H1 (cell line): ENCODE data around the gene ZYX. TPM values are rescaled to one million over a fixed set of nuclear protein-coding genes. Genes with fewer than 3 reads are reported as not detected.

Experiments used
- BACH1 ChIP-seq: IDR thresholded peaks from 2 replicates; pipeline ENCODE4 v1.6.1; 2012; ENCODE audit warnings: low read length, improper control_type of control experiment
- polyA plus RNA-seq, 7 experiments: library from polyadenylated mRNA; depleted of rRNA in 3 of 7; stranded (reverse) in 5 of 7; unstranded in 2 of 7; fragments of >200 nt in 5 of 7; fragments of 200-250 nt in 2 of 7; gene quantifications; 1 replicate in 5 of 7; 2 replicates in 1 of 7; 4 replicates in 1 of 7; pipeline versions ENCODE4 v1.2.1 to v1.2.3, GENCODE V29; 2011 to 2013; ENCODE audit warnings: missing spikeins in 2 of 7, mixed read lengths in 2 of 7
- total RNA-seq: library from RNA; stranded (reverse); fragmentation: NEBNext Ultra II Directional; extraction: Animal tissue kit (Norgen Biotek cat#: 25700); gene quantifications from 2 replicates; pipeline ENCODE4 v1.2.1, GENCODE V29; 2021

The ZYX gene
- total and polyA plus RNA-seq, 2 of the 8 experiments (the other 6 are each of a cell fraction or from before 2014, with no cell fraction given), result 40.6 to 159 TPM

DNA sequence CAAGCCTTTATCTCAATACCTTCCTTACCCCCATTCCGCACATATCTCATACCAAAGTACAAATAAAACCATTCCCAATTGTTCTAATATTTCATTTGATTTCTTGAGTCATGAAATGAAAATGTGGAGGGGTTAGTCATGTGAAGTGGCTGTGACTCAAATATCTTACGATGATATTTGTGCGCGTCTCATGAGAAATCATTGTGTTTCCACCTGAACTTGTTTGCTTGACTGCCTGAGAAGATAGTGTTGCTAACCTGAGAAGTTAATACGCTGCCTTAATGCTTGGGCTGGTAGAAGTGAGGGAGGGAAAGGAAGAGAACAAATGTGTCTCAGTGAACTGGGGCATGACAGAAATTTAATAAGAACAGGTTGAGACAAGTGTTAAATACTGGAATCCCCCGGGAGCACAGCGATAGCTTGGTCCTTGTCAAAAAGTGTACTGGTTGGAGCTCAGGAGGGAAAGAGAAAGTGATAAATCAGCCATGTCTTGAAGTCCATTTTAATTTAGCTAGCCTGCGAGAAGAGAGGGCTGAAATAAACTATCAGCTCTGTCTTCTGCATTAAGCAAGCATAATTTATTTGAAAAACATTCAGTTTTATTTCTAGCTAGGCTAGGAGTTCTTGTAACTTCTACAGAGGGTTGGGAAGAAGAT lies 34.7 kb downstream of the ZYX start (continued):
- TF ChIP-seq BACH1, result no peak
